SK-N-SH treated with all-trans-retinoic acid at 6 μM for 48 hours (cell line): ENCODE measurements around the gene RAB11FIP4.

Experiments used
- ATAC-seq: fragments of 200-7000 bp; cut with Tn5 transposase; 3 replicates; pipeline ENCODE4 v1.9.1; 2020; ENCODE audit warnings: mild to moderate bottlenecking, moderate library complexity
- ARNTL ChIP-seq: fragments of 450-650 bp; formaldehyde crosslinking; IDR thresholded peaks from 2 replicates; pipeline ENCODE4 v1.5.0; 2020; ENCODE audit warnings: low read depth, mild to moderate bottlenecking, moderate library complexity, borderline replicate concordance
- BACH2 ChIP-seq: fragments of 250-450 bp; sonication (Bioruptor Pico); IDR thresholded peaks from 2 replicates; pipeline ENCODE4 v1.9.0; 2021; ENCODE audit warnings: mild to moderate bottlenecking, borderline replicate concordance
- CREB5 ChIP-seq: fragments of 250-450 bp; sonication (Bioruptor Pico); IDR thresholded peaks from 2 replicates; pipeline ENCODE4 v1.5.1; 2020; ENCODE audit warnings: low read depth, mild to moderate bottlenecking, moderate library complexity
- ESRRG ChIP-seq: fragments of 250-450 bp; sonication (Bioruptor Pico); IDR thresholded peaks from 2 replicates; pipeline ENCODE4 v1.6.1; 2021; ENCODE audit warnings: mild to moderate bottlenecking
- GLIS3 ChIP-seq: fragments of 250-450 bp; sonication (Bioruptor Pico); IDR thresholded peaks from 2 replicates; pipeline ENCODE4 v1.5.0; 2020; ENCODE audit warnings: mild to moderate bottlenecking, moderate library complexity
- ISL1 ChIP-seq: fragments of 250-450 bp; sonication (Bioruptor Pico); IDR thresholded peaks from 2 replicates; pipeline ENCODE4 v2.1.2; 2022; ENCODE audit warnings: mild to moderate bottlenecking, moderate library complexity
- OSR1 ChIP-seq: fragments of 250-450 bp; sonication (Bioruptor Pico); IDR thresholded peaks from 2 replicates; pipeline ENCODE4 v1.8.0; 2022; ENCODE audit warnings: moderate library complexity, mild to moderate bottlenecking, inconsistent platforms
- POU6F1 ChIP-seq: fragments of 250-450 bp; sonication (Bioruptor Pico); IDR thresholded peaks from 2 replicates; pipeline ENCODE4 v1.8.0; 2021; ENCODE audit warnings: low read depth, mild to moderate bottlenecking, moderate library complexity, borderline replicate concordance
- PPARA ChIP-seq: fragments of 250-450 bp; sonication (Bioruptor Pico); IDR thresholded peaks from 2 replicates; pipeline ENCODE4 v1.5.0; 2020; ENCODE audit warnings: mild to moderate bottlenecking, borderline replicate concordance
- RARB ChIP-seq: fragments of 250-450 bp; sonication (Bioruptor Pico); IDR thresholded peaks from 2 replicates; pipeline ENCODE4 v1.8.0; 2021; ENCODE audit warnings: mild to moderate bottlenecking, moderate library complexity
- SNAI2 ChIP-seq: fragments of 250-450 bp; sonication (Bioruptor Pico); IDR thresholded peaks from 2 replicates; pipeline ENCODE4 v1.5.0; 2020; ENCODE audit warnings: mild to moderate bottlenecking, moderate library complexity
- TCF4 ChIP-seq: fragments of 250-450 bp; sonication (Bioruptor Pico); IDR thresholded peaks from 2 replicates; pipeline ENCODE4 v1.8.0; 2021; ENCODE audit warnings: mild to moderate bottlenecking, moderate library complexity, borderline replicate concordance
- TSHZ2 ChIP-seq: fragments of 250-450 bp; sonication (Bioruptor Pico); IDR thresholded peaks from 2 replicates; pipeline ENCODE4 v1.5.0; 2020; ENCODE audit warnings: mild to moderate bottlenecking, moderate library complexity
- ZC3H10 ChIP-seq: fragments of 250-450 bp; sonication (Bioruptor Pico); IDR thresholded peaks from 2 replicates; pipeline ENCODE4 v1.5.1; 2021; ENCODE audit warnings: mild to moderate bottlenecking, moderate library complexity
- ZFP3 ChIP-seq: fragments of 250-450 bp; sonication (Bioruptor Pico); IDR thresholded peaks from 2 replicates; pipeline ENCODE4 v1.5.0; 2020; ENCODE audit warnings: mild to moderate bottlenecking, moderate library complexity
- ZFP30 ChIP-seq: fragments of 450-650 bp; formaldehyde crosslinking; IDR thresholded peaks from 2 replicates; pipeline ENCODE4 v1.5.0; 2022; ENCODE audit warnings: mild to moderate bottlenecking, moderate library complexity
- ZNF565 ChIP-seq: fragments of 450-650 bp; formaldehyde crosslinking; conservative IDR thresholded peaks from 2 replicates; pipeline ENCODE4 v1.5.0; 2020; ENCODE audit warnings: low read depth, mild to moderate bottlenecking, moderate library complexity
- ZNF70 ChIP-seq: fragments of 450-650 bp; formaldehyde crosslinking; IDR thresholded peaks from 2 replicates; pipeline ENCODE4 v1.5.0; 2020; ENCODE audit warnings: mild to moderate bottlenecking, moderate library complexity
- ZNF8 ChIP-seq: fragments of 450-650 bp; formaldehyde crosslinking; IDR thresholded peaks from 2 replicates; pipeline ENCODE4 v1.5.0; 2020; ENCODE audit warnings: mild to moderate bottlenecking, moderate library complexity
- TF ChIP-seq, protein P1 (sequence below): fragments of 250-450 bp; sonication (Bioruptor Pico); IDR thresholded peaks from 2 replicates; pipeline ENCODE4 v1.5.1; 2021; ENCODE audit warnings: mild to moderate bottlenecking, moderate library complexity
- TF ChIP-seq, protein P2 (sequence below): fragments of 250-450 bp; sonication (Bioruptor Pico); IDR thresholded peaks from 2 replicates; pipeline ENCODE4 v1.8.0; 2020; ENCODE audit warnings: mild to moderate bottlenecking, moderate library complexity, borderline replicate concordance

The RAB11FIP4 gene

DNA sequence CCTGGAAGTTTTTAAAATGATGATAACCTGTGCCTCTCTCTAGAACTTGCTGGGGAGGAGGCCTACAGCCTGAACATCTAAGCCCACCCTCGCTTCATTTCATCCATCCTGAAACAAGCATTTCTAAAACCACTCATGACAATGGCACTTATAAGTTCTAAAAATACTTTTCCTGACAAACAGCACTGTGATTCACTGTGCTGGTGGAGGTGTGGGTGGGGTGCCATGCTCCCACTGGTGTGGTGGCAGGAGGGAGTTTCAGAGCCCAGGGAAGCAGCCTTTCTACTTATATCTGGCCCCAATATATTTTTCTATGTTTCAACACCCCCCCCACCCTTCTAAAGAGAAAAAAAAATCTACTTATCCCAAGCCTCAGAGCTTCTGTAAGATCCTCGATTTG lies 52.6 kb downstream of the RAB11FIP4 start:
- TF ChIP-seq ZFP3 (CRISPR knock-in tag) (no peak), ZNF8 (CRISPR knock-in tag) (no peak)
- TF ChIP-seq, all 23 proteins: peak for 0

GRCh38 chr17:31446195-31446967 lies 54.9 kb downstream of the RAB11FIP4 start:
- no peak for ATAC-seq
- TF ChIP-seq GLIS3 (no peak), PPARA (no peak), POU6F1 (CRISPR knock-in tag) (no peak), CREB5 (CRISPR knock-in tag) (no peak), ZC3H10 (no peak), ARNTL (CRISPR knock-in tag) (no peak), BACH2 (CRISPR knock-in tag) (no peak), ZNF70 (no peak), ZNF565 (CRISPR knock-in tag) (no peak), TCF4 (CRISPR knock-in tag) (no peak), ISL1 (CRISPR knock-in tag) (no peak)
- TF ChIP-seq, protein P1, sequence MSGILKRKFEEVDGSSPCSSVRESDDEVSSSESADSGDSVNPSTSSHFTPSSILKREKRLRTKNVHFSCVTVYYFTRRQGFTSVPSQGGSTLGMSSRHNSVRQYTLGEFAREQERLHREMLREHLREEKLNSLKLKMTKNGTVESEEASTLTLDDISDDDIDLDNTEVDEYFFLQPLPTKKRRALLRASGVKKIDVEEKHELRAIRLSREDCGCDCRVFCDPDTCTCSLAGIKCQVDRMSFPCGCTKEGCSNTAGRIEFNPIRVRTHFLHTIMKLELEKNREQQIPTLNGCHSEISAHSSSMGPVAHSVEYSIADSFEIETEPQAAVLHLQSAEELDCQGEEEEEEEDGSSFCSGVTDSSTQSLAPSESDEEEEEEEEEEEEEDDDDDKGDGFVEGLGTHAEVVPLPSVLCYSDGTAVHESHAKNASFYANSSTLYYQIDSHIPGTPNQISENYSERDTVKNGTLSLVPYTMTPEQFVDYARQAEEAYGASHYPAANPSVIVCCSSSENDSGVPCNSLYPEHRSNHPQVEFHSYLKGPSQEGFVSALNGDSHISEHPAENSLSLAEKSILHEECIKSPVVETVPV (CRISPR knock-in tag), result no peak

More for the DNA sequence above, 52.6 kb downstream of the RAB11FIP4 start:
- ATAC-seq, result no peak

DNA sequence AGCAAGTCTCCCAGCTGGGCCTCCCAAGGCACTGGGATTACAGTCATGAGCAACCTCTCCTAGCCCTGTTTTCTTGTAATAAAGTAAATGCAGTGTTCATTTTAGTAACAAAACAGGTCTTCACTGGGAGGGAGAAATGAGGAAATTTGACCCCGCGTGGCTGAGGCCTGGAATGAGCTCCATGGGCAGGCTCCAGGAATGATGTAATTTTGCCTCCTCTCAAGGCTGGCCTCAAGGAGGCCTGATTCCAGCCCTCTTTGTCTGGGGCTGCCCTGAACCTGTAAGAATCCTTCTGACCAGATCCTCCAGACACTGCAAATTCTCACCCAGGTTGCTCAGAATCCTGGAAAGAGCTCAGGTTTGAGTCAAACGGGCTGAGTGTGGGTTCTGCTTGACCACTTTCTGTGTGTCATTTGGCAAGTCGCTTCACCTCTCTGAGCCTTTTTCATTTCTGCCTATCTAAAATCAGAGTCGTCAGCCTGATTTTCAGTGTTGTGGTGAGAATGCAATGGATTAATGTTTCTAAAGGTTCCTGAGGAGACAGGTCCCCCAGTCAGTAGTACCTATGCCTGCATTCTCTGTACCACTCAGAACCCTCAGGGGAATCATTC lies 57.1 kb downstream of the RAB11FIP4 start:
- ATAC-seq, result peak; percentile 69
- TF ChIP-seq RARB, result no peak
- no peak for TF ChIP-seq BACH2 (CRISPR knock-in tag)
- no peak for TF ChIP-seq TSHZ2 (CRISPR knock-in tag)
- TF ChIP-seq PPARA, result no peak
- no peak for TF ChIP-seq TCF4 (CRISPR knock-in tag)
- no peak for TF ChIP-seq SNAI2
- TF ChIP-seq GLIS3, result no peak
- no peak for TF ChIP-seq ZFP30
- no peak for TF ChIP-seq ARNTL (CRISPR knock-in tag)
- no peak for TF ChIP-seq ESRRG (CRISPR knock-in tag)
- TF ChIP-seq ZNF70, result no peak
- no peak for TF ChIP-seq CREB5 (CRISPR knock-in tag)
- TF ChIP-seq OSR1 (CRISPR knock-in tag), result no peak
- no peak for TF ChIP-seq ZFP3 (CRISPR knock-in tag)
- TF ChIP-seq, protein P2, sequence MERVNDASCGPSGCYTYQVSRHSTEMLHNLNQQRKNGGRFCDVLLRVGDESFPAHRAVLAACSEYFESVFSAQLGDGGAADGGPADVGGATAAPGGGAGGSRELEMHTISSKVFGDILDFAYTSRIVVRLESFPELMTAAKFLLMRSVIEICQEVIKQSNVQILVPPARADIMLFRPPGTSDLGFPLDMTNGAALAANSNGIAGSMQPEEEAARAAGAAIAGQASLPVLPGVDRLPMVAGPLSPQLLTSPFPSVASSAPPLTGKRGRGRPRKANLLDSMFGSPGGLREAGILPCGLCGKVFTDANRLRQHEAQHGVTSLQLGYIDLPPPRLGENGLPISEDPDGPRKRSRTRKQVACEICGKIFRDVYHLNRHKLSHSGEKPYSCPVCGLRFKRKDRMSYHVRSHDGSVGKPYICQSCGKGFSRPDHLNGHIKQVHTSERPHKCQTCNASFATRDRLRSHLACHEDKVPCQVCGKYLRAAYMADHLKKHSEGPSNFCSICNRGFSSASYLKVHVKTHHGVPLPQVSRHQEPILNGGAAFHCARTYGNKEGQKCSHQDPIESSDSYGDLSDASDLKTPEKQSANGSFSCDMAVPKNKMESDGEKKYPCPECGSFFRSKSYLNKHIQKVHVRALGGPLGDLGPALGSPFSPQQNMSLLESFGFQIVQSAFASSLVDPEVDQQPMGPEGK, result no peak
- TF ChIP-seq, protein P1 (CRISPR knock-in tag), result no peak
- TF ChIP-seq ISL1 (CRISPR knock-in tag), result no peak
- no peak for TF ChIP-seq ZNF8 (CRISPR knock-in tag)
- TF ChIP-seq POU6F1 (CRISPR knock-in tag), result no peak
- no peak for TF ChIP-seq ZNF565 (CRISPR knock-in tag)
